PC-9 (cell line): Measurements from ENCODE around the gene CDC25A.

Experiments
- CTCF ChIP-seq: fragments of 200-600 bp; sonication (generic); conservative IDR thresholded peaks from 2 replicates; pipeline ENCODE4 v1.6.1; 2017; ENCODE audit warnings: mixed run types, antibody characterized with exemption, mild to moderate bottlenecking, moderate library complexity
- EZH2 ChIP-seq: fragments of 200-600 bp; sonication (generic); IDR thresholded peaks from 2 replicates; pipeline ENCODE4 v1.8.0; 2017; ENCODE audit warnings: antibody characterized with exemption, low read depth

- TF ChIP-seq CTCF (no peak), EZH2 (no peak)
These were observed 10.9 kb upstream of the CDC25A start for GRCh38 chr3:48199117-48199516.
